Mesothelial cell of epicardium (in vitro differentiated cells): ENCODE results near the gene ACSL3. TPM values are rescaled to one million over a fixed set of nuclear protein-coding genes. Genes with fewer than 3 reads are reported as not detected.

Source experiments
- DNase-seq, 2 experiments: peaks; one replicate each; pipeline ENCODE4 v3.0.0; 2021; ENCODE audit warnings: low spot score in 2 of 2; ENCODE audit not compliant: unreplicated experiment in 2 of 2
- H3K27ac Mint-ChIP-seq: 2 replicates; pipeline ENCODE4 v1.8.0; 2021; ENCODE audit warnings: mixed read lengths
- H3K27me3 Mint-ChIP-seq: 2 replicates; pipeline ENCODE4 v1.8.0; 2021; ENCODE audit warnings: low read depth, mixed read lengths
- H3K36me3 Mint-ChIP-seq: 2 replicates; pipeline ENCODE4 v1.8.0; 2021; ENCODE audit warnings: mixed read lengths
- H3K4me1 Mint-ChIP-seq: 2 replicates; pipeline ENCODE4 v1.8.0; 2021; ENCODE audit warnings: mixed read lengths
- H3K4me3 Mint-ChIP-seq: 2 replicates; pipeline ENCODE4 v1.8.0; 2021; ENCODE audit warnings: mild to moderate bottlenecking, moderate library complexity, mixed read lengths
- H3K9me3 Mint-ChIP-seq: 2 replicates; pipeline ENCODE4 v1.8.0; 2021; ENCODE audit warnings: mixed read lengths
- total RNA-seq: library from RNA; stranded (reverse); gene quantifications from 3 replicates; pipeline ENCODE4 v1.2.1, GENCODE V29; 2021
- TF ChIP-seq, protein P1 (sequence below): fragments of 200-600 bp; sonication (generic); IDR thresholded peaks from one replicate; pipeline ENCODE4 v1.5.0; 2021; ENCODE audit warnings: antibody characterized with exemption; ENCODE audit not compliant: unreplicated experiment

ACSL3 gene
- total RNA-seq, 1 donor from 2014 or later, result 81.6 TPM

DNA sequence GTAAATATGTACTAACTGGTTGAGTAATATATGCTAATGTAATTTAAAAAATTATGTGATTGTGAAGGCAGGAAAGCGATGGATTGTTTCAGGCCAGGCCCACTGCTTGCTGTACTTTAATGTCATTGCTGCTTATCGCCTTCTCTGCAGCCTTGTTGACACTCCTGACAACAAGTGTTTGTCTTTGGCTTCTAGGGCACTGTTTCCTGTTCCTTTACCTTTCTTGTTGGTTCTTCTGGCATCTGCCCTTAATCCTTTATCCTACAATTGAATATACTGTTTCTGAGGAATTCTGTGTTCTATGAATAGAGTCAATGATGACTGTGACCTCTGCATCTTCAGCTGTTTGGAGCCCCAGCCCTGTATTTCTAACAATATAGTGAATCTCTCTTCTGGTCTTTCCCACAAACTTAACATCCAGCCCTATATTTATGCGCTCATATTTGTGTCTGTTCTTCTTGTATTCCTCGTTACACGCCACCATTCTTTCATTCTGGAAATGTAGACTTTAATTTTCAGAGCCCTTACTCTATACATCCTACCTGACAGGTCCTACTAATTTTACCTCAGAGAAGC lies 17.6 kb downstream of the ACSL3 start:
- Mint-ChIP-seq H3K36me3 (no peaks in the 10 kb centered on the region), H3K9me3 (no peaks in the 10 kb centered on the region), H3K27me3 (no peaks in the 10 kb centered on the region), H3K4me1 (peaks cover 19% of the 10 kb centered on the region), H3K27ac (peak overlapping the region; percentile 3), H3K4me3 (no peak overlapping the region)
- DNase-seq, result no peak
- TF ChIP-seq, protein P1, sequence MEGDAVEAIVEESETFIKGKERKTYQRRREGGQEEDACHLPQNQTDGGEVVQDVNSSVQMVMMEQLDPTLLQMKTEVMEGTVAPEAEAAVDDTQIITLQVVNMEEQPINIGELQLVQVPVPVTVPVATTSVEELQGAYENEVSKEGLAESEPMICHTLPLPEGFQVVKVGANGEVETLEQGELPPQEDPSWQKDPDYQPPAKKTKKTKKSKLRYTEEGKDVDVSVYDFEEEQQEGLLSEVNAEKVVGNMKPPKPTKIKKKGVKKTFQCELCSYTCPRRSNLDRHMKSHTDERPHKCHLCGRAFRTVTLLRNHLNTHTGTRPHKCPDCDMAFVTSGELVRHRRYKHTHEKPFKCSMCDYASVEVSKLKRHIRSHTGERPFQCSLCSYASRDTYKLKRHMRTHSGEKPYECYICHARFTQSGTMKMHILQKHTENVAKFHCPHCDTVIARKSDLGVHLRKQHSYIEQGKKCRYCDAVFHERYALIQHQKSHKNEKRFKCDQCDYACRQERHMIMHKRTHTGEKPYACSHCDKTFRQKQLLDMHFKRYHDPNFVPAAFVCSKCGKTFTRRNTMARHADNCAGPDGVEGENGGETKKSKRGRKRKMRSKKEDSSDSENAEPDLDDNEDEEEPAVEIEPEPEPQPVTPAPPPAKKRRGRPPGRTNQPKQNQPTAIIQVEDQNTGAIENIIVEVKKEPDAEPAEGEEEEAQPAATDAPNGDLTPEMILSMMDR, result no peak

DNA sequence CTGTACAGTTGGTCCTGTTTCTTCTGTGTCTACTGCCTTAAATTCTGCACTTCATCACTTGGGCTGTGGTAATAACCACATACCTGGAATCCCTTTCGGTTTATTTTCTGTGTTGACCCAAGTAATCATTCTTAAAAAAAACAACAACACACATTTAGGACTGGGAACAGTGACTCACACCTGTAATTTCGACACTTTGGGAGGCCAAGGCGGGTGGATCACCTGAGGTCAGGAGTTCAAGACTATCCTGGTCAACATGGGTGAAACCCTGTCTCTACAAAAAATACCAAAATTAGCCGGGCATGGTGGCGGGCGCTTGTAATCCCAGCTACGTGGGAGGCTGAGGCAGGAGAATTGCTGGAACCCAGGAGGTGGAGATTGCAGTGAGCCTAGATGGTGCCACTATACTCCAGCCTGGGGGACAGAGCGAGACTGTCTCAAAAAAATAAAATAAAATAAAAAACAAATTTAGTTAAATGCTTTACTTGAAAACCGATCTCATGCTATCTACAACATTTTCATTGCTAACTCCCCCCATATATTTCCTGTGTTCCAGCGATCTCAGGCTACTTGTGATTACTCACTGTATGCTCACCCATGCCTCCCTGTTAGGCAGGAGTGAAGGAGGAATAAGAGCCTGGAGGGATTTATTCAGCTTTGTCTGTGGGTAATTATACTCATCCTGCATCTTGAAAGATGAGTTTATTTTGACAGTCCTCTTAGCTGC lies 18.2 kb downstream of the ACSL3 start:
- no peak for DNase-seq
- peak overlapping the region; percentile 60 for H3K27ac Mint-ChIP-seq
- H3K4me1 Mint-ChIP-seq, result peaks cover 26% of the 10 kb centered on the region
- TF ChIP-seq, protein P1, result no peak
- H3K4me3 Mint-ChIP-seq, result no peak overlapping the region
- no peaks in the 10 kb centered on the region for H3K9me3 Mint-ChIP-seq
- H3K27me3 Mint-ChIP-seq, result no peaks in the 10 kb centered on the region
- no peaks in the 10 kb centered on the region for H3K36me3 Mint-ChIP-seq

DNA sequence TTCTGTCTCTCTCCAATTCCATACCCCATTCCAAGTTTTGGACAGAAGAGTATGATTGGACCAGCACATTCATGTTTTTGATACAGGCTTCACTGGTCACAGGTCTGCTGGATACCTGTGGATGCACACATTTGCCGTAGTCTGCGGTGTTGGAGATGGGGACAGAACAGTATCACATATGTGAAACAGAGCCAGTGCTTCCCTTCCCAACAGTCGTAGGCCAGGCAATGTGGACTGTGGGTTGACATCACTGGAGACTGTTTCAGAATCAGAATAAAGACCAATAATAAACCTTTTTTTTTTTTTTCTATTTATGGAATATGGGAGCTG lies 18.7 kb downstream of the ACSL3 start:
- peaks cover 31% of the 10 kb centered on the region for H3K4me1 Mint-ChIP-seq
- TF ChIP-seq, protein P1, result no peak
- H3K36me3 Mint-ChIP-seq, result no peaks in the 10 kb centered on the region
- no peak overlapping the region for H3K4me3 Mint-ChIP-seq
- no peak for DNase-seq
- H3K27me3 Mint-ChIP-seq, result no peaks in the 10 kb centered on the region
- no peak overlapping the region for H3K27ac Mint-ChIP-seq
- no peaks in the 10 kb centered on the region for H3K9me3 Mint-ChIP-seq

DNA sequence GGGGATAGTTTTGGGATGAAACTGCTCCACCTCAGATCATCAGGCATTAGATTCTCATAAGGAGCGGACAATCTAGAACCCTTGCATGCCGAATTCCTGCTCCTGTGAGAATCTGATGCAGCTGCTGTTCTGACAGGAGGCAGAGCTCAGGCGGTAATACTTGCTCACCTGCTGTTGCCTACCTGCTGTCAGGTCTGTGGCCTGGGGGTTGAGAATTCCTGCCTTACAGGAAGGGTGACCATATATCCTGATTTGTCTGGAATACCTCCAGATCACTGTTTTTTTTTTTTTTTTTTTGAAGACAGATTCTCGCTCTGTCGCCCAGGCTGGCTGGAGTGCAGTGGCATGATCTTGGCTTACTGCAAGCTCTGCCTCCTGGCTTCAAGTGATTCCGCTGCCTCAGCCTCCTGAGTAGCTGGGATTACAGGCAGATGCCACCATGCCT lies 21.7 kb downstream of the ACSL3 start:
- H3K4me3 Mint-ChIP-seq, result no peak overlapping the region
- TF ChIP-seq, protein P1, result no peak
- H3K9me3 Mint-ChIP-seq, result no peaks in the 10 kb centered on the region
- no peaks in the 10 kb centered on the region for H3K36me3 Mint-ChIP-seq
- H3K4me1 Mint-ChIP-seq, result peaks cover 49% of the 10 kb centered on the region
- no peak overlapping the region for H3K27ac Mint-ChIP-seq
- no peaks in the 10 kb centered on the region for H3K27me3 Mint-ChIP-seq
- DNase-seq, result no peak

DNA sequence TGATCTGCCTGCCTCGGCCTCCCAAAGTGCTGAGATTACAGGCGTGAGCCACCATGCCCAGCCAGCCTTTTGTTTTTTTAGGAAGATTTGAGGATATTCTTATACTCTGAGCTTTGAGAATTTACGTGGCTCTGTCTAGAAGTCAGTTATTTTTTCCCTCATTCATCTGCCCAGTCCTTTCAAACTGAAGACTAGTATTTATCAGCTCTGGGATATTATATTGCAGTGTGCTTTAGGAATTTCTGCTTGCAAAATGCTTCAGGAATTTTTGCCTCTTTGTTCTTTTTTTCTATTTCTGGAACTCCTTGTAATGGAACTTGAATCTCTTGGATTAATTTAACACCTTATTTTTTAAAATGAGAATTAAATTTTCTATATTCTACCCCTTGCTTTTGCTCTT lies 22.6 kb downstream of the ACSL3 start:
- Mint-ChIP-seq H3K9me3 (no peaks in the 10 kb centered on the region), H3K4me3 (no peak overlapping the region), H3K27me3 (no peaks in the 10 kb centered on the region), H3K27ac (peak overlapping the region; percentile 86), H3K36me3 (peaks cover 4% of the 10 kb centered on the region), H3K4me1 (peaks cover 48% of the 10 kb centered on the region)
- TF ChIP-seq, protein P1, result no peak
- DNase-seq, result no peak
